Trophoblast cell (in vitro differentiated cells and primary cell): ENCODE results near the gene DCTN1.
A peak's percentile ranks its signal among the peaks of the same experiment; 100 is the strongest.

Experiments
- DNase-seq, 2 donors: peaks; one replicate each; pipeline ENCODE4 v3.0.0-alpha.2; 2016
- H2AFZ ChIP-seq: 2 replicates; pipeline ENCODE4 v1.6.1; 2013; ENCODE audit warnings: low read length, moderate library complexity, mild to moderate bottlenecking; ENCODE audit not compliant: insufficient read depth, poor library complexity
- H2AK5ac ChIP-seq: 2 replicates; pipeline ENCODE4 v1.6.1; 2013; ENCODE audit warnings: mild to moderate bottlenecking, low read length
- H2BK120ac ChIP-seq: 2 replicates; pipeline ENCODE4 v1.6.1; 2013; ENCODE audit warnings: low read length, mild to moderate bottlenecking, moderate library complexity; ENCODE audit not compliant: insufficient read depth, poor library complexity
- H2BK12ac ChIP-seq: 2 replicates; pipeline ENCODE4 v1.6.1; 2013; ENCODE audit warnings: mild to moderate bottlenecking, low read length, moderate library complexity
- H2BK5ac ChIP-seq: 2 replicates; pipeline ENCODE4 v1.6.1; 2013; ENCODE audit warnings: low read length, low read depth, moderate library complexity, mild to moderate bottlenecking; ENCODE audit not compliant: poor library complexity
- H3K14ac ChIP-seq: 2 replicates; pipeline ENCODE4 v1.6.1; 2013; ENCODE audit warnings: mild to moderate bottlenecking, low read length
- H3K18ac ChIP-seq: 2 replicates; pipeline ENCODE4 v1.6.1; 2013; ENCODE audit warnings: mild to moderate bottlenecking, low read length
- H3K23ac ChIP-seq: 2 replicates; pipeline ENCODE4 v1.6.1; 2013; ENCODE audit warnings: low read length
- H3K27ac ChIP-seq: 2 replicates; pipeline ENCODE4 v1.5.1; 2013; ENCODE audit warnings: low read depth, mild to moderate bottlenecking, inconsistent platforms, low read length, moderate library complexity
- H3K27me3 ChIP-seq: 2 replicates; pipeline ENCODE4 v1.6.1; 2013; ENCODE audit warnings: inconsistent platforms, mild to moderate bottlenecking, low read length, moderate library complexity; ENCODE audit not compliant: insufficient read depth
- H3K36me3 ChIP-seq, 2 experiments: 1 replicate in 1 of 2; 2 replicates in 1 of 2; pipeline ENCODE4 v1.6.1; 2013; ENCODE audit warnings: low read length in 2 of 2, mild to moderate bottlenecking in 2 of 2, moderate library complexity in 1 of 2; ENCODE audit not compliant: insufficient read depth in 2 of 2, control insufficient read depth in 1 of 2
- H3K4ac ChIP-seq: 2 replicates; pipeline ENCODE4 v1.6.1; 2013; ENCODE audit warnings: low read depth, mild to moderate bottlenecking, low read length, moderate library complexity
- H3K4me1 ChIP-seq, 2 experiments: 1 replicate in 1 of 2; 2 replicates in 1 of 2; pipeline ENCODE4 v1.6.1; 2013; ENCODE audit warnings: low read length in 2 of 2, mild to moderate bottlenecking in 2 of 2, moderate library complexity in 1 of 2; ENCODE audit not compliant: insufficient read depth in 2 of 2, control insufficient read depth in 1 of 2
- H3K4me2 ChIP-seq: 2 replicates; pipeline ENCODE4 v1.6.1; 2013; ENCODE audit warnings: inconsistent platforms, mild to moderate bottlenecking, low read length, moderate library complexity
- H3K4me3 ChIP-seq: 2 replicates; pipeline ENCODE4 v1.5.1; 2013; ENCODE audit warnings: mild to moderate bottlenecking, low read depth, low read length, inconsistent platforms
- H3K79me1 ChIP-seq: one replicate; pipeline ENCODE4 v1.6.1; 2013; ENCODE audit warnings: low read length
- H3K79me2 ChIP-seq: 2 replicates; pipeline ENCODE4 v1.6.1; 2013; ENCODE audit warnings: low read length, mild to moderate bottlenecking; ENCODE audit not compliant: control insufficient read depth, insufficient read depth, poor library complexity
- H3K9ac ChIP-seq: 2 replicates; pipeline ENCODE4 v1.6.1; 2013; ENCODE audit warnings: mild to moderate bottlenecking, low read length
- H3K9me3 ChIP-seq: 2 replicates; pipeline ENCODE4 v1.6.1; 2013; ENCODE audit warnings: low read depth, mild to moderate bottlenecking, control low read depth, inconsistent platforms, low read length; ENCODE audit not compliant: insufficient read depth
- H4K12ac ChIP-seq: 2 replicates; pipeline ENCODE4 v1.6.1; 2013; ENCODE audit warnings: low read depth, mild to moderate bottlenecking, low read length, moderate library complexity
- H4K8ac ChIP-seq: 2 replicates; pipeline ENCODE4 v1.6.1; 2013; ENCODE audit warnings: low read depth, mild to moderate bottlenecking, low read length, moderate library complexity
- H4K91ac ChIP-seq: one replicate; pipeline ENCODE4 v1.6.1; 2013; ENCODE audit warnings: low read depth, mild to moderate bottlenecking, low read length, moderate library complexity
- WGBS: extraction: QIAGEN DNeasy Blood & Tissue Kit; methylation state at CpG from one replicate; pipeline ENCODE4 v1.1.7; 2013; ENCODE audit warnings: missing lambda C conversion rate; ENCODE audit not compliant: insufficient read length, insufficient coverage; ENCODE audit errors: extremely low coverage; 5-methylcytosine and 5-hydroxymethylcytosine counted together

DCTN1 gene

DNA sequence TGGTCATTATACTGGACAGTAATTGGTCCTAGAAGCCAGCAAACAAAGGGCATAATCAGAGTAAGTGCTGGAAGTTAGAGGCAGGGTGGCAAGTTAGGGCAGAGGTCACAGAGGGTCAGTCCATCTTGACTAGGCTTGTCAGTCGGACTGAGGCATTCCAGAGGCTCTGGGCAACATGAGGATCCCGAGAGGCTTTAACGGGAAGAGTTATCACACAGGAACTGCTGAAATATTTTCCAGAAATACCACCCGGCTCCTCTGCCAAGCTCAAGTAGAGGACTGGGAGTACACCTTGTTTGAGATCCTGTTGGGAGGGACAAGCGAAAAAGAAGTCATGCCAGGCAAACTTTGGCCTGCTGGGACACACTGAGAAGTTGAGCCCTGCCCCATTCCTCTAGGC, 27.6 kb upstream of the DCTN1 start:
- no peak overlapping the region for H4K8ac ChIP-seq
- peaks cover 2% of the 10 kb centered on the region for H3K79me1 ChIP-seq
- no peaks in the 10 kb centered on the region for H3K9me3 ChIP-seq
- H3K36me3 ChIP-seq, result no peaks in the 10 kb centered on the region
- H3K27me3 ChIP-seq, result no peaks in the 10 kb centered on the region
- no peak overlapping the region for H3K18ac ChIP-seq
- H2BK5ac ChIP-seq, result no peak overlapping the region
- H3K4me3 ChIP-seq, result no peak overlapping the region
- WGBS, result no CpG with 5 or more reads among the region's 5 CpGs
- peaks cover 5 to 8% of the 10 kb centered on the region in 2 experiments for H3K4me1 ChIP-seq
- no peak overlapping the region for H2AK5ac ChIP-seq
- H3K79me2 ChIP-seq, result no peaks in the 10 kb centered on the region
- no peak overlapping the region for H2AFZ ChIP-seq
- no peak for DNase-seq
- H3K27ac ChIP-seq, result no peak overlapping the region
- H2BK12ac ChIP-seq, result no peak overlapping the region
- no peak overlapping the region for H3K4ac ChIP-seq
- no peak overlapping the region for H3K9ac ChIP-seq
- H3K23ac ChIP-seq, result no peak overlapping the region
- H3K4me2 ChIP-seq, result no peak overlapping the region
- H2BK120ac ChIP-seq, result no peak overlapping the region
- H4K12ac ChIP-seq, result no peak overlapping the region
- no peak overlapping the region for H4K91ac ChIP-seq
- H3K14ac ChIP-seq, result no peak overlapping the region

- Histone ChIP-seq H3K27ac (no peak overlapping the region), H4K91ac (no peak overlapping the region), H3K9ac (no peak overlapping the region), H3K27me3 (no peaks in the 10 kb centered on the region), H3K4me2 (no peak overlapping the region), H3K4me3 (no peak overlapping the region), H3K79me2 (no peaks in the 10 kb centered on the region), H2AK5ac (no peak overlapping the region), H3K14ac (no peak overlapping the region), H3K23ac (no peak overlapping the region), H2AFZ (no peak overlapping the region), H3K79me1 (no peaks in the 10 kb centered on the region), H3K4me1 (peaks cover 5 to 8% of the 10 kb centered on the region in 2 experiments), H3K18ac (no peak overlapping the region), H3K4ac (no peak overlapping the region), H3K36me3 (no peaks in the 10 kb centered on the region), H2BK120ac (no peak overlapping the region), H4K12ac (no peak overlapping the region), H2BK5ac (no peak overlapping the region), H4K8ac (no peak overlapping the region), H3K9me3 (no peaks in the 10 kb centered on the region), H2BK12ac (no peak overlapping the region)
- DNase-seq, result no peak
Observed at GRCh38 chr2:74406035-74406434, 25.9 kb upstream of the DCTN1 start.

DNA sequence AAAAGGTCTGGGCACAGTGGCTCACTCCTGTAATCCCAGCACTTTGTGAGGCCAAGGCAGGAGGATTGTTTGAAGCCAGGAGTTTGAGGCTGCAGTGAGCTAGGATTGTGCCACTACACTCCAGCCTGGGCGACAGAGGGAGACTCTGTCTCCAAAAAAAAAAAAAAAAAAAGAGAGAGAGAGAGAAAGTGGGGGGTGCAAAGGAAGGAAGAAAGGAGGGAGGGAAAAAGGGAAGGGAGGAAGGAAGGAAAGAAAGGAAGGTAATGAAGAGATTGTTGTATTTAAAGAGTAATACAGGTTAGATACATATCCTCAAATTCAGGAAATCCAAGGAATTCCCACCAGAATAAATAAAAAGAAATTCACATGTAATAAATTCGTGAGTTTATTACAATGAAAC, 21.8 kb upstream of the DCTN1 start:
- no peak overlapping the region for H4K91ac ChIP-seq
- H3K27ac ChIP-seq, result no peak overlapping the region
- no peak for DNase-seq
- H2AFZ ChIP-seq, result no peak overlapping the region
- no peak overlapping the region for H3K18ac ChIP-seq
- H3K23ac ChIP-seq, result no peak overlapping the region
- no CpG with 5 or more reads among the region's 2 CpGs for WGBS
- H3K27me3 ChIP-seq, result no peaks in the 10 kb centered on the region
- no peaks in the 10 kb centered on the region for H3K9me3 ChIP-seq
- H3K36me3 ChIP-seq, result no peaks in the 10 kb centered on the region
- H2BK12ac ChIP-seq, result no peak overlapping the region
- no peak overlapping the region for H3K14ac ChIP-seq
- H2BK5ac ChIP-seq, result no peak overlapping the region
- peaks cover 0 to under 1% of the 10 kb centered on the region in 2 experiments for H3K4me1 ChIP-seq
- no peak overlapping the region for H3K4me2 ChIP-seq
- no peak overlapping the region for H3K4me3 ChIP-seq
- no peak overlapping the region for H4K8ac ChIP-seq
- no peak overlapping the region for H3K4ac ChIP-seq
- no peak overlapping the region for H3K9ac ChIP-seq
- H3K79me1 ChIP-seq, result no peaks in the 10 kb centered on the region
- H2BK120ac ChIP-seq, result no peak overlapping the region
- H2AK5ac ChIP-seq, result no peak overlapping the region
- no peaks in the 10 kb centered on the region for H3K79me2 ChIP-seq
- H4K12ac ChIP-seq, result no peak overlapping the region

DNA sequence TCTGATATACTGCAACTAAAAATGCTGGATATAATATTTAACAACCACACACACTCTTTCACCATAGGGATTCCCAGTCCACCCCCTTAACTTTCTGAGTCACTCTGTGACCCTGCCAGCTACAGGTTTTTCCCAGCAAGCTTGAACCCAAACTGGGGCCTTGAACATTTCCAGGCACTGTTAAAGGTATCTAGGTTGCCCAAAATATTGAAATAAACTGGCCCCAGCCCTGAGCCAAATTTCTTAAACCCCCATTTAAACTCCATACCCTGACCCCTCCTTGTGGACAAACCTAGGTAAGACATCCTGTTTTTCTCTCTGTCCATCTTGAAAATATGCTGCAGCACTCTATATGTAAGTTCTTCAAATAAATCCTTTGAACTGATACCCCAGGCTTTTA, 19.7 kb upstream of the DCTN1 start:
- peak in 1 of 2 donors; percentile 59 for DNase-seq
- no peaks in the 10 kb centered on the region for H3K9me3 ChIP-seq
- H3K9ac ChIP-seq, result no peak overlapping the region
- no peaks in the 10 kb centered on the region for H3K79me1 ChIP-seq
- no peaks in the 10 kb centered on the region for H3K36me3 ChIP-seq
- H4K91ac ChIP-seq, result no peak overlapping the region
- no peak overlapping the region for H2BK5ac ChIP-seq
- H2BK12ac ChIP-seq, result no peak overlapping the region
- no peak overlapping the region for H2AFZ ChIP-seq
- no peak overlapping the region for H3K27ac ChIP-seq
- no peak overlapping the region for H3K4ac ChIP-seq
- no peak overlapping the region for H3K4me2 ChIP-seq
- H2BK120ac ChIP-seq, result no peak overlapping the region
- no peak overlapping the region for H2AK5ac ChIP-seq
- no peaks in the 10 kb centered on the region for H3K79me2 ChIP-seq
- no peaks in the 10 kb centered on the region for H3K4me1 ChIP-seq
- H3K4me3 ChIP-seq, result no peak overlapping the region
- no peak overlapping the region for H4K12ac ChIP-seq
- no peak overlapping the region for H4K8ac ChIP-seq
- H3K14ac ChIP-seq, result no peak overlapping the region
- no peak overlapping the region for H3K18ac ChIP-seq
- no peaks in the 10 kb centered on the region for H3K27me3 ChIP-seq
- H3K23ac ChIP-seq, result no peak overlapping the region

GRCh38 chr2:74396149-74396548, 16.0 kb upstream of the DCTN1 start:
- Histone ChIP-seq H3K4me1 (peaks cover 0 to 2% of the 10 kb centered on the region in 2 experiments), H2AK5ac (no peak overlapping the region), H4K91ac (no peak overlapping the region), H3K23ac (no peak overlapping the region), H2BK120ac (no peak overlapping the region), H3K27me3 (no peaks in the 10 kb centered on the region), H3K79me2 (peaks cover 7% of the 10 kb centered on the region), H3K9ac (no peak overlapping the region), H3K27ac (no peak overlapping the region), H3K4me3 (no peak overlapping the region), H3K36me3 (no peaks in the 10 kb centered on the region), H3K18ac (no peak overlapping the region), H3K4me2 (no peak overlapping the region), H2BK5ac (no peak overlapping the region), H3K9me3 (no peaks in the 10 kb centered on the region), H3K14ac (no peak overlapping the region), H3K4ac (no peak overlapping the region), H4K8ac (no peak overlapping the region), H2BK12ac (no peak overlapping the region), H2AFZ (no peak overlapping the region), H4K12ac (no peak overlapping the region), H3K79me1 (peaks cover 8% of the 10 kb centered on the region)
- no peak for DNase-seq
- no CpG with 5 or more reads among the region's 2 CpGs for WGBS
